Measurements from ENCODE around the gene HEXIM1. TPM values are rescaled to one million over a fixed set of nuclear protein-coding genes. Genes with fewer than 3 reads are reported as not detected.

HEXIM1 gene
- total RNA-seq, 5 donors from 2014 or later (not counting 1 experiment from before 2014, with no cell fraction given), result 32.3 to 55.9 (median 34.5) TPM

DNA sequence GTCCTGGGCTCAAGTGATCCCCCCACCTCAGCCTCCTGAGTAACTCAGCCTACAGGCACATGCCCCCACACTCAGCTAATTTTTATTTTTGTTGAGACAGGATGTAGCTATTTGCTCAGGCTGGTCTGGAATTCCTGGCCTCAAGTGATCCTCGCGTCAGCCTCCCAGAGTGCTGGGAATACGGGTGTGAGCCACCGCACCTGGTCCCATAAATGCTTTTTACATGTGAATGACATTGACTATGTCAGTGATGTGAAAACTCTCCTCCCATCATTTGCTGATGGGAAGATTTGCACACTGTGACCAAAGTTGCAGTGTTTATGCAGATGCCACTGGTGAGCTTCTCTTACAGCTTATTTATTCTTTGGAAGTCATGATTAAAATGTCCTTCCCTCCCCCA is 30.9 kb upstream of the HEXIM1 start:
- CTCF ChIA-PET, result no interaction called here
- Mint-ChIP-seq H3K9me3 (no peaks in the 10 kb centered on the region), H3K4me1 (no peaks in the 10 kb centered on the region), H3K4me3 (no peak overlapping the region), H3K27ac (no peak overlapping the region), H3K36me3 (no peaks in the 10 kb centered on the region), H3K27me3 (peaks cover 0 to 4% of the 10 kb centered on the region in 2 donors)
- no peak for DNase-seq
- H3K27ac ChIP-seq (ENCODE audit: low read length), result no peak overlapping the region
- no peaks in the 10 kb centered on the region for H3K4me1 ChIP-seq (ENCODE audit: control insufficient read depth in 1 of 2, extremely low read depth in 1 of 2, insufficient read depth in 2 of 2, low read length in 2 of 2)
- POLR2A ChIA-PET, result no interaction called here
- no peak for ATAC-seq (replicated peaks in 1 of 4)
- no peaks in the 10 kb centered on the region for H3K36me3 ChIP-seq (ENCODE audit: control insufficient read depth in 2 of 2, extremely low read depth in 1 of 2, insufficient read depth in 1 of 2, low read length in 1 of 2)
- H3K27me3 ChIP-seq (replicated peaks in 1 of 2; ENCODE audit: control insufficient read depth in 2 of 2, extremely low read depth in 1 of 2, insufficient read depth in 2 of 2, low read length in 1 of 2), result peaks cover 0 to 17% of the 10 kb centered on the region in 2 experiments
- WGBS (ENCODE audit: insufficient coverage), result no CpG with 5 or more reads among the region's 4 CpGs
- no peaks in the 10 kb centered on the region for H3K9me3 ChIP-seq
- no peak overlapping the region for H3K4me3 ChIP-seq (ENCODE audit: control insufficient read depth in 1 of 2, extremely low read depth in 1 of 2, low read length in 1 of 2)

DNA sequence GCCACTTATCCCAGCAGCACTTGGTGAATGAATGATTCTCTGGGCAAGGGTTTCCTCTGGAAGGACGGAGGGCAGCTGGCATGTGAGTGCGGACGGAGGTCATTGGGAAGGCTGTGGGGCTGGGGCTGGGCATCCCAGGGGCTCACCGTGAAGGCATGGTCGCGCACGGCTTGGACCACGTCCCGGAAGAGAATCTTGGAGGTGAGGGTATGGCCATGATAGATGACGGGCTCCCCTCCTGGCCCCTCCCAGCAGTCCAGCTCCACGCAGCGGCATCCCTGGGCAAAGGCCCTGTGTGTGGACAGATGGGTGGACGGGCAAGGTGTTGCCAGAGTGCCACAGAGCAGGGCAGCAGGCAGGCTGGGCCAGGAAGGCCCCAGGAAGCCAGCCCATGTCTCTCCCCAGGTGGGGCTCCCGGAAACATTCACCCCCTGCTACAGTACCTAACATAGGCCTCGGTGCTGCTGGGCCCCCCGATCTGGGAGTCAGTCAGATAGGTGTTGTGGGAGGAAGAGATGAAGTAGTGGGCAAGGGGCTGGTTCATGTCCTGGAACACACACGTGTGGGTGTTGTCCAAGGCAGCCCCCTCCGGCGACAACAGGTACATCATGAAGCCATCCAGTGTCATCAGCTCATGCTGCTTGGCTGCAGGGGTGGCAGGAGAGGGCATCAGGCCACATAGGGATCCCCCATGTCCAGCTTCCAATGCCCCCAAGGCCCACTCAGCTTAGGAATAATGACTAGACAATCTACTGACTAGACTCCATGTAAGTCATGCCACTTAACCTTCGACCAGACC is 30.2 kb upstream of the HEXIM1 start:
- POLR2A ChIA-PET, result no interaction called here
- Histone ChIP-seq H3K4me3 (ENCODE audit: control insufficient read depth in 1 of 2, extremely low read depth in 1 of 2, low read length in 1 of 2) (no peak overlapping the region), H3K27ac (ENCODE audit: low read length) (no peak overlapping the region), H3K9me3 (no peaks in the 10 kb centered on the region), H3K27me3 (replicated peaks in 1 of 2; ENCODE audit: control insufficient read depth in 2 of 2, extremely low read depth in 1 of 2, insufficient read depth in 2 of 2, low read length in 1 of 2) (peaks cover 0 to 15% of the 10 kb centered on the region in 2 experiments), H3K36me3 (ENCODE audit: control insufficient read depth in 2 of 2, extremely low read depth in 1 of 2, insufficient read depth in 1 of 2, low read length in 1 of 2) (no peaks in the 10 kb centered on the region), H3K4me1 (ENCODE audit: control insufficient read depth in 1 of 2, extremely low read depth in 1 of 2, insufficient read depth in 2 of 2, low read length in 2 of 2) (no peaks in the 10 kb centered on the region)
- no peak for DNase-seq
- Mint-ChIP-seq H3K36me3 (no peaks in the 10 kb centered on the region), H3K4me3 (no peak overlapping the region), H3K27me3 (peaks cover 0 to 4% of the 10 kb centered on the region in 2 donors), H3K27ac (no peak overlapping the region), H3K9me3 (no peaks in the 10 kb centered on the region), H3K4me1 (no peaks in the 10 kb centered on the region)
- CTCF ChIA-PET, result interaction anchor here in 1 of 2 donors (0.6 to 1.8 kb wide), 2 partner anchors 11 to 17 kb away, joined by 3 to 7 read pairs; partner anchors contain the start of gene ACBD4
- no peak for ATAC-seq (replicated peaks in 1 of 4)
- WGBS (ENCODE audit: insufficient coverage), result 89% methylated on average over 11 of the region's 20 CpGs

DNA sequence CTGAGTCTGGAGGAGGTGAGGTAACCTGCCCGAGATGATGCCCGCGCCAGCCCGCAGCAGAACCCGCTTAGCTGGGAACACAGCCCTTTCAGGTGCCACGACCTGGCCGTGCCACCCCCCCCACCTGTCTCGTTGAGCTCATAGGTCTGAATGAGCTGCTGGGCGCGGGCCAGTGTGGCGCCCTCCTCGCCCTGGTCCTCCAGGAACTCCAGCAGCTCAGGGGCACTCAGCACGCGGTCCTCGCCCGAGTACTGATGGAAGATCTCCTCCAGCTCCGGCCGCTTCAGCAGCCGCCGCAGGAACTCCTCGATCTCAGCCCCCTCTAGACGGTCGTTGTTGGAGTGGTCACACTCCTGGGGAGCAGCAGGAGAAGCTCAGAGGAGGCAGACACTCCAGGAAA is 29.6 kb upstream of the HEXIM1 start:
- no peak overlapping the region for H3K27ac ChIP-seq (ENCODE audit: low read length)
- H3K9me3 Mint-ChIP-seq, result no peaks in the 10 kb centered on the region
- ChIA-PET CTCF (interaction anchor here in 1 of 2 donors (0.6 to 1.8 kb wide), 2 partner anchors 10 to 17 kb away, joined by 3 to 7 read pairs; partner anchors contain the start of gene ACBD4), POLR2A (interaction anchor here in 1 of 2 donors (0.6 kb wide), 1 partner anchor 364 kb away, joined by 3 read pairs; no protein-coding TSS in a partner anchor)
- H3K4me3 ChIP-seq (ENCODE audit: control insufficient read depth in 1 of 2, extremely low read depth in 1 of 2, low read length in 1 of 2), result no peak overlapping the region
- DNase-seq, result no peak
- H3K9me3 ChIP-seq, result no peaks in the 10 kb centered on the region
- no peak overlapping the region for H3K4me3 Mint-ChIP-seq
- no peaks in the 10 kb centered on the region for H3K36me3 Mint-ChIP-seq
- H3K4me1 ChIP-seq (ENCODE audit: control insufficient read depth in 1 of 2, extremely low read depth in 1 of 2, insufficient read depth in 2 of 2, low read length in 2 of 2), result peaks cover 0 to 3% of the 10 kb centered on the region in 2 experiments
- no peak for ATAC-seq (replicated peaks in 1 of 4)
- H3K4me1 Mint-ChIP-seq, result no peaks in the 10 kb centered on the region
- WGBS (ENCODE audit: insufficient coverage), result 94% methylated on average over 20 of the region's 23 CpGs
- peaks cover 0 to 15% of the 10 kb centered on the region in 2 experiments for H3K27me3 ChIP-seq (replicated peaks in 1 of 2; ENCODE audit: control insufficient read depth in 2 of 2, extremely low read depth in 1 of 2, insufficient read depth in 2 of 2, low read length in 1 of 2)
- H3K27ac Mint-ChIP-seq, result no peak overlapping the region
- no peaks in the 10 kb centered on the region for H3K36me3 ChIP-seq (ENCODE audit: control insufficient read depth in 2 of 2, extremely low read depth in 1 of 2, insufficient read depth in 1 of 2, low read length in 1 of 2)
- H3K27me3 Mint-ChIP-seq, result peaks cover 0 to 4% of the 10 kb centered on the region in 2 donors

DNA sequence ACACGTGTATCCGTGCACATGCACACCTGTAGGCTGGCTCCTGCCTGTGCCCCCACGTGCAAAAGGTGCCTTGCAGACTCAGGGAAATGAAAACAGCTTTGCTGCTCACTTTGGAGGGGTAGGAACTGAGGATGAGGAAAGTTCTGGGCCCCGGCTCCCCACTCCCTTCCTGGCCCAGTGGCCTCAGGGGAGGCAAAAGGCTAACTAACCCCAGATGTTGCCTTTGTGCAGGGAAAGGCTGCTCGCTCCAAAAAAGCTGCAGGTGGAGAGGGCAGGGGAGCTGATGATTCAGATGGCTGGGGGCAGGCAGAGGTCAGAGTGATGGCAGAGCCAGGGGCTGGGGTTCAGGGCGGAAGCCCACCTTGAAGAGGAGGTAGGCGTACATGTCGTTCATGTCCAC is 28.3 kb upstream of the HEXIM1 start:
- H3K36me3 ChIP-seq (ENCODE audit: control insufficient read depth in 2 of 2, extremely low read depth in 1 of 2, insufficient read depth in 1 of 2, low read length in 1 of 2), result no peaks in the 10 kb centered on the region
- peaks cover 0 to 8% of the 10 kb centered on the region in 2 experiments for H3K4me1 ChIP-seq (ENCODE audit: control insufficient read depth in 1 of 2, extremely low read depth in 1 of 2, insufficient read depth in 2 of 2, low read length in 2 of 2)
- Mint-ChIP-seq H3K36me3 (no peaks in the 10 kb centered on the region), H3K27me3 (peaks cover 0 to 4% of the 10 kb centered on the region in 2 donors), H3K9me3 (no peaks in the 10 kb centered on the region), H3K4me1 (peaks cover 0 to 3% (median 0%) of the 10 kb centered on the region in 3 donors), H3K27ac (no peak overlapping the region), H3K4me3 (no peak overlapping the region)
- ATAC-seq (replicated peaks in 1 of 4), result no peak
- no peak overlapping the region for H3K4me3 ChIP-seq (ENCODE audit: control insufficient read depth in 1 of 2, extremely low read depth in 1 of 2, low read length in 1 of 2)
- no peak overlapping the region for H3K27ac ChIP-seq (ENCODE audit: low read length)
- POLR2A ChIA-PET, result no interaction called here
- no peaks in the 10 kb centered on the region for H3K9me3 ChIP-seq
- peaks cover 0 to 15% of the 10 kb centered on the region in 2 experiments for H3K27me3 ChIP-seq (replicated peaks in 1 of 2; ENCODE audit: control insufficient read depth in 2 of 2, extremely low read depth in 1 of 2, insufficient read depth in 2 of 2, low read length in 1 of 2)
- 76% methylated on average over 6 of the region's 8 CpGs for WGBS (ENCODE audit: insufficient coverage)
- CTCF ChIA-PET, result interaction anchor here in 1 of 2 donors (1.8 kb wide), 1 partner anchor 15 kb away, joined by 7 read pairs; the partner anchor contains the start of gene ACBD4
- DNase-seq, result no peak

DNA sequence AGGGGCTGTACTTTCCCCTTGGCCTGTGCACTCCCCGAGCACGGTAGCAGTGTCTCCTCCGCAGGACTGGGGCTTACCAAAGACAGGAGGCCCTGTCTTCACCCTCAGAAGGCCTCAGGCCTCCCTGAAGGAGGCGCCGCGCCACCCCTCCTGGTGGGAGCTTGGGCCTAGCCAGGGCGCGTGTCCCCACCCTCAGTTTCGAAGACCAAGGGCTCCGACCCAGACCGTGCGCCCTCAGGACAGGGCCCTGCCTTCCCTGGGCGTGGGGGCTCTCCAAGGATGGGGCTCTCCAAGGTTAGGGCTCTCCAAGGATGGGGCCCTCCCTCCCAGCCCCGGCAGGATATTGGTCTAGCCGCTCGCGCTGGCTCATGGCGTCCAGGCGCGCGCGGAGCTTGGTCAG is 27.7 kb upstream of the HEXIM1 start:
- Mint-ChIP-seq H3K9me3 (no peaks in the 10 kb centered on the region), H3K36me3 (no peaks in the 10 kb centered on the region), H3K4me3 (no peak overlapping the region), H3K27ac (no peak overlapping the region), H3K27me3 (peaks cover 0 to 4% of the 10 kb centered on the region in 2 donors), H3K4me1 (peaks cover 0 to 3% (median 0%) of the 10 kb centered on the region in 3 donors)
- WGBS (ENCODE audit: insufficient coverage), result 68% methylated on average over 20 of the region's 22 CpGs
- H3K36me3 ChIP-seq (ENCODE audit: control insufficient read depth in 2 of 2, extremely low read depth in 1 of 2, insufficient read depth in 1 of 2, low read length in 1 of 2), result no peaks in the 10 kb centered on the region
- H3K27me3 ChIP-seq (replicated peaks in 1 of 2; ENCODE audit: control insufficient read depth in 2 of 2, extremely low read depth in 1 of 2, insufficient read depth in 2 of 2, low read length in 1 of 2), result peaks cover 0 to 15% of the 10 kb centered on the region in 2 experiments
- no peak overlapping the region for H3K27ac ChIP-seq (ENCODE audit: low read length)
- ATAC-seq (replicated peaks in 1 of 4) (no peak), DNase-seq (no peak)
- H3K9me3 ChIP-seq, result no peaks in the 10 kb centered on the region
- no peak overlapping the region for H3K4me3 ChIP-seq (ENCODE audit: control insufficient read depth in 1 of 2, extremely low read depth in 1 of 2, low read length in 1 of 2)
- POLR2A ChIA-PET, result no interaction called here
- peaks cover 0 to 8% of the 10 kb centered on the region in 2 experiments for H3K4me1 ChIP-seq (ENCODE audit: control insufficient read depth in 1 of 2, extremely low read depth in 1 of 2, insufficient read depth in 2 of 2, low read length in 2 of 2)
- CTCF ChIA-PET, result no interaction called here

DNA sequence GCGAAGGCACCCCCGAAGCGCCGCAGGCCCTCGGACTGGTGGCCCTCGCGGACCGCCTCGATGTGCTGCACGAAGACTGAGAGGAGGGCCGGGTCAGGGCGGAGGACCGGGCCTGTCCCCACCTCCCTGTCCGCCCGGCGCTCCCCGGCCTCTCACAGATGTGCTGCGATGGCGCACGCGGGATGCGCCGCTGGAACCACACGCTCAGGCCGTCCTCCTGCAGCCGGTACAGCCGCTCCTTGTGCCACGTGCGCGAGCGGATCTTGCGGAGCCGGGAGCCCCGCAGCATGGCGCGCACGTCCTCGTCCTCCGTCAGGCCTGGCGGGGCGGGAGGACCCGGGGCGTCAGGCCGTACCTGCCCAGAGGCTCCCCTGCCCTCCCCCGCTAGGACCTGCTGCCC is 27.2 kb upstream of the HEXIM1 start:
- H3K4me3 ChIP-seq (ENCODE audit: control insufficient read depth in 1 of 2, extremely low read depth in 1 of 2, low read length in 1 of 2), result no peak overlapping the region
- no peaks in the 10 kb centered on the region for H3K36me3 ChIP-seq (ENCODE audit: control insufficient read depth in 2 of 2, extremely low read depth in 1 of 2, insufficient read depth in 1 of 2, low read length in 1 of 2)
- WGBS (ENCODE audit: insufficient coverage), result 31% methylated on average over 45 of the region's 45 CpGs
- no peaks in the 10 kb centered on the region for H3K9me3 ChIP-seq
- Mint-ChIP-seq H3K36me3 (no peaks in the 10 kb centered on the region), H3K4me3 (no peak overlapping the region), H3K27ac (no peak overlapping the region), H3K27me3 (peaks cover 0 to 4% of the 10 kb centered on the region in 2 donors), H3K9me3 (no peaks in the 10 kb centered on the region), H3K4me1 (peaks cover 0 to 3% (median 0%) of the 10 kb centered on the region in 3 donors)
- H3K27me3 ChIP-seq (replicated peaks in 1 of 2; ENCODE audit: control insufficient read depth in 2 of 2, extremely low read depth in 1 of 2, insufficient read depth in 2 of 2, low read length in 1 of 2), result peaks cover 0 to 15% of the 10 kb centered on the region in 2 experiments
- no peak overlapping the region for H3K27ac ChIP-seq (ENCODE audit: low read length)
- ChIA-PET POLR2A (no interaction called here), CTCF (no interaction called here)
- ATAC-seq (replicated peaks in 1 of 4) (no peak), DNase-seq (no peak)
- peaks cover 0 to 8% of the 10 kb centered on the region in 2 experiments for H3K4me1 ChIP-seq (ENCODE audit: control insufficient read depth in 1 of 2, extremely low read depth in 1 of 2, insufficient read depth in 2 of 2, low read length in 2 of 2)

Measured in T-cell (primary cell).